Activated CD4-positive, alpha-beta T cell treated with anti-CD3 and anti-CD28 coated beads, Interleukin-2, amount 50 U/mL, for 4 hours (primary cell): ENCODE measurements around the gene SOD1.
"Not testable (repeated sequence)": the region's sequence is repeated elsewhere in the genome, so short reads cannot be mapped to it uniquely, and the experiment has no call there.

ENCODE experiments used
- DNase-seq, 2 experiments: peaks; one replicate each; pipeline ENCODE4 v3.0.0-alpha.2; 2020

The SOD1 gene

DNA sequence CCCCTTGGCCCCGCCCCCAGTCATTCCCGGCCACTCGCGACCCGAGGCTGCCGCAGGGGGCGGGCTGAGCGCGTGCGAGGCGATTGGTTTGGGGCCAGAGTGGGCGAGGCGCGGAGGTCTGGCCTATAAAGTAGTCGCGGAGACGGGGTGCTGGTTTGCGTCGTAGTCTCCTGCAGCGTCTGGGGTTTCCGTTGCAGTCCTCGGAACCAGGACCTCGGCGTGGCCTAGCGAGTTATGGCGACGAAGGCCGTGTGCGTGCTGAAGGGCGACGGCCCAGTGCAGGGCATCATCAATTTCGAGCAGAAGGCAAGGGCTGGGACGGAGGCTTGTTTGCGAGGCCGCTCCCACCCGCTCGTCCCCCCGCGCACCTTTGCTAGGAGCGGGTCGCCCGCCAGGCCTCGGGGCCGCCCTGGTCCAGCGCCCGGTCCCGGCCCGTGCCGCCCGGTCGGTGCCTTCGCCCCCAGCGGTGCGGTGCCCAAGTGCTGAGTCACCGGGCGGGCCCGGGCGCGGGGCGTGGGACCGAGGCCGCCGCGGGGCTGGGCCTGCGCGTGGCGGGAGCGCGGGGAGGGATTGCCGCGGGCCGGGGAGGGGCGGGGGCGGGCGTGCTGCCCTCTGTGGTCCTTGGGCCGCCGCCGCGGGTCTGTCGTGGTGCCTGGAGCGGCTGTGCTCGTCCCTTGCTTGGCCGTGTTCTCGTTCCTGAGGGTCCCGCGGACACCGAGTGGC lies at the start of gene SOD1:
Gene SOD1, plus strand, starts transcription at position 158 of the 723 bp plus-strand sequence. Its CDS starts 77 bp downstream, at position 235.
- peak; percentile 95 to 97 for DNase-seq

- DNase-seq, result no peak
These were observed 48.0 kb upstream of the SOD1 start for GRCh38 chr21:31611445-31611844.

- DNase-seq, result no peak
These were observed 46.4 kb upstream of the SOD1 start for GRCh38 chr21:31612894-31613785.

DNA sequence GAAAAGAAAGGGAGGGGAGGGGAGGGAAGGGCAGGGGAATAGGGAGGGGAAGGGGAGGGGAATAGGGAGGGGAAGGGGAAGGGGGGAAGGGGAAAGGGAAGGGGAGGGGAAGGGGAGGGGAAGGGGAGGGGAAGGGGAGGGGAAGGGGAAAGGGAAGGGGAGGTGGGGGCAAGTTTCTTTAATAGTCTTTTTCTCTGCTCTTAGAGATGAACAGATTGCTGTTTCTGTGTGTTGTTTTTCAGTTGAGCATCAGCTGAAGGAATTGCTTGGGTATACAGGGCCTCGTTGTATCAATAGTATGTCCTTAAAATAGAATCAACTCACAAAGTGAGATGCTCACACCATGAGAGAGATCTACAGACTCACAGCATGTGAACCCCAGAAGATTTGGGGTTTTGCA lies 44.8 kb upstream of the SOD1 start:
- DNase-seq, result no peak

DNA sequence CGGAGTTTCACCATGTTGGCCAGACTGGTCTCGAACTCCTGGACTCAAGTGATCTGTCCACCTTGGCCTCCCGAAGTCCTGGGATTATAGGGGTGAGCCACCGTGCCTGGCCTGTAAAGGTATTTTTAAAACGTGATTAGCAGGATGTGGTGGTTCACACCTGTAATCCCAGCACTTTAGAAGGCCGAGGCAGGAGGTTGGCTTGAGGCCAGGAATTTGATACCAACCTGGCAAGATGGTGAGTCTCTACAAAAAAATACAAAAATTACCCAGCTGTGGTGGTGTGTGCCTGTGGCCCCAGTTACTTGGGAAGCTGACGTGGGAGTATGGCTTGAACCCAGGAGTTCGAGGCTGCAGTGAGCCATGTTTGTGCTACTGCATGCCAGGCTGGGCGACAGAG lies 43.3 kb upstream of the SOD1 start:
- no peak for DNase-seq

DNA sequence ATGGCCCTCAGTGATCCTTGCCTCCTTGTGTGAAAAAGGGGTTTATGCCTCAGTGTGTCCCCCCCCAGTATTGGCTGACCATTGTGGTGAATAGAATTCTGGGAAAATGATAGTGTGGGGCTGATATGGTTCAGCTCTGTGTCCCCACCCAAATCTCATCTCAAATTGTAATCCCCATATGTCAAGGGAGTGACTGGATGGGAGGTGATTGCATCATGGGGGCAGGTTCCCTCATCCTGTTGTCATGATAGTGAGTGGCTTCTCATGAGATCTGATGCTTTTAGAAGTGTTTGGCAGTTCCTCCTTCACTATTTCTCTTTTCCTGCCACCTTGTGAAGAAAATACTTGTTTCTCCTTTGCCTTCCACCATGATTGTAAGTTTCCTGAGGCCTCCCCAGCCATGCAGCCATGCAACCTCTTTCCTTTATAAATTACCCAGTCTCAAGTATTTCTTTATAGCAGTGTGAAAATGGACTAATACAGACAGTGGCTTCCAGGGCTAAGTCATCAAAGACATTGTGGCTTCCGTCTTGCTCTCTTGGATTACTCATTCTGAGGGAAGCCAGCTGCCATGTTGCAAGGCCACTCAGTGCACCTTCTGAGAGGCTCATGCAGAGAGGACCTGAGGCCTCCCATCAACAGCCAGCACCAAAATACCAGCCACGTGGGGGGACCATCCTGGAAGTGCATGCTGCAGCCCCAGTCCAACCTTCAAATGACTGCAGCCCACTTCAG lies 40.6 kb upstream of the SOD1 start:
- DNase-seq, result no peak

- DNase-seq, result no peak
These were observed 37.1 kb upstream of the SOD1 start for GRCh38 chr21:31622397-31622796.

DNA sequence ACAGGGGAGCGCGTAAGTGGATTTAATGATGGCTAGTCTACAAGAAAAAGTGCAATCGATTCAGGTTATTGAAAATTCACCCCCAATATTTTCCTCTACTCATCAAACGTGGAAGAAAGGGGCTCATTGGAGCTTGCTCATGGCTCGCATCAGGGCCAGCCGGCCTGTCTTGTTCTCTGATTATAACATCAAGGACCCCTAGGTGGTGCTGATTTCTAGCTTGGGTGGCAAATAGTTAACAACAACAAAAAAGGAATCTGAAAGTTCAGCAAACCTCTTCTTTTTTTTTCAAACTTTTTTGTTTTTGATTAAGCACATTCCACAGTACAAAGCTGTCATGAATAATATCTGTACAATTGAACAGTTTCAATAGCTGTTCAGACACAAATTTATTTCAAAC lies 35.8 kb upstream of the SOD1 start:
- DNase-seq, result no peak

GRCh38 chr21:31624181-31624580 lies 35.3 kb upstream of the SOD1 start:
- no peak for DNase-seq

DNA sequence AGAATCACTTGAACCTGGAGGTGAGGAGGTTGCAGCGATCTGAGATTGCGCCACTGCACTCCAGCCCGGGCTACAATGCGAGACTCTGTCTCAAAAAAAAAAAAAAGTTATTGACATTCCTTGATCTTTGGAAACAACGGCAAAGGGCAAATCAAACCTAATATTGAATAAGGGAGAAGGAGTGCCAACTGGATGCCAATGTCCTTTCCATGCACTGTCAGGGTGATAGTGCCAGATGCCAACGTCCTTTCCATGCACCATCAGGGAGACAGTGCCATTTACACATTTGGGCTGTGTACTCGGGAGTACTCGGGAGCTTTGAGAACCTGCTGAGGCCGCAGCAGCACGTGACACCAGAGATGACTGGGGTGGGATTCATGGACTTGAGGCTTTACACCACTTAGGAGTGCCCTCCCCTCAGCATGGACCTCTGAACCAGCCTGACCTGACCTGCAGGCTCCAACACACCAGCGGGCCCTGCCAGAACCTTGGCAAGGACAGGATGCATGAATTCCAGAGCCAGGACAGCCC lies 34.5 kb upstream of the SOD1 start:
- no peak for DNase-seq

GRCh38 chr21:31629972-31630711 lies 29.4 kb upstream of the SOD1 start:
- no peak for DNase-seq

DNA sequence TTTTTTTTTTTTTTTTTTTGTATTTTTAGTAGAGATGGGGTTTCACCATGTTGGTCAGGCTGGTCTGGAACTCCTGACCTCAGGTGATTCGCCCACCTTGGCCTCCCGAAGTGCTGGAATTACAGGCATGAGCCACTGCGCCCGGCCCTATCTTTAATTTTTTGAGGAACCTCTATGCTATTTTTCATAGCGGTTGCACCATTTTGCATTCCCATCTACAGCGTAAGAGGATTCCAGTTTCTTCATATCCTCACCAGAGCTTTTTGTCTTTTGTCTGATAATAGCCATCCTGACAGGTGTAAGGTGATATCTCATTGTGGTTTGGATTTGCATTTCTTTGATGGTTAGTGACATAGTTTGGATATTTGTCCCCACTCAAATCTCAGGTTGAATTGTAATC lies 27.6 kb upstream of the SOD1 start:
- not testable (repeated sequence) for DNase-seq

DNA sequence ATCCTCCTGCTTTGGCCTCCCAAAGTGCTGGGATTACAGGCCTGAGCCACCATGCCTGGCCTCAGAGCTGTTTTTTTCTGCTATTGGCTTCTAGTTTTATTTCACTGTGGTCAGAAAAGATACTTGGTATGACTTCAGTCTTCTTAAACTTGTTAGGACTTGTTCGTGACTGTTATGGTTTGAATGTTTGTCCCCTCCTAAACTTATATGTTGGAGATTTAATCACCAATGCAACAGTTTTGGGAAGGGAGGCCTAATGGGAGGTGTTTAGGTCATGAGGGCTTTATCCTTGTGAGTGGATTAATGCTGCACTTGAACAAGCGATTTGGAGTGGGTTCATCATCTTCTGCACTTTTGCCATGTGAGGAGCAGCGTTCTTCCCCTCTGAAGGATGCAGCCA lies 24.5 kb upstream of the SOD1 start:
- no peak for DNase-seq

GRCh38 chr21:31636874-31637273 lies 22.6 kb upstream of the SOD1 start:
- DNase-seq, result no peak

DNA sequence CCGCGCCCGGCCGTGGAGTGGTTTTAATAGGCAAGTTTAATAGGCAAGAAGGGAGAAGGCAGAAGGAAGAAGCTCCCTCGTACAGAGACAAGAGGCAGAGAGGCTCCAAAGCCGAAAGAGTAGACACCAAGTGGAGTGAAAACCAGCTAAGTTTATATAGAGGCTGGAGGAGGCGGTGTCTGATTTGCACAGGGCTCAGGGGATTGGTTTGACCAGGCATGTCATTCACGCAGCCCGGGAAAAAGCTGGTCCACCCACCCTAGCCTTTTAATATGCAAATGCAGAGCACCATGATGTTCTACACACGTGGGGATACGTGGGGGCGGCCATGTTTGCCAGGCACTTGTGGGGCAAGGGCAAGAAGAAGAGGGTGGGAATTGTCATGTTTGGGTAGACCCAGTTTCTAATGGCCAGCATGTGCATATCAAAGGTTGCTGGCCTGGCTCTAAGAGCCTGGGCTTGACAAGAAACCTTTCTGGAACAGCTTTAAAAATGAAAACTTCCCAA lies 18.0 kb upstream of the SOD1 start:
- no peak for DNase-seq

GRCh38 chr21:31644643-31645042 lies 14.8 kb upstream of the SOD1 start:
- DNase-seq, result no peak

DNA sequence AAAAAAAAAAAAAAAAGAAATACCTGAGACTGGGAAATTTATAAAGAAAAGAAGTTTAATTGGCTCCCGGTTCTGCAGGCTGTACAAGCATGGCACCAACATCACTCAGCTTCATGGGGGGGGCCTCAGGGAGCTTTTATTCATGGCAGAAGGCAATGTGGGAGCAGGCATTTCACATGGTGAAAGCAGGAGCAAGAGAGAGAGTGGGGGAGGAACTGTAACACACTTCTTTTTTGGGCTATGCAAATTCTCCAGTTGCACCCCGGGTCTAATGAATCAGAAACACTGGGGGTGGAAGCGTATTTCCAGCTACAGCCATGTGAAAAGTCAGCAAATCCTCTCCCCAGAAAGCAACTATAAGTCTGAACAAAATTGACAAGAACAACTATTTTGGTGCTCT lies 11.8 kb upstream of the SOD1 start:
- no peak for DNase-seq

- no peak for DNase-seq
These were observed 8.6 kb upstream of the SOD1 start for GRCh38 chr21:31650930-31651329.

DNA sequence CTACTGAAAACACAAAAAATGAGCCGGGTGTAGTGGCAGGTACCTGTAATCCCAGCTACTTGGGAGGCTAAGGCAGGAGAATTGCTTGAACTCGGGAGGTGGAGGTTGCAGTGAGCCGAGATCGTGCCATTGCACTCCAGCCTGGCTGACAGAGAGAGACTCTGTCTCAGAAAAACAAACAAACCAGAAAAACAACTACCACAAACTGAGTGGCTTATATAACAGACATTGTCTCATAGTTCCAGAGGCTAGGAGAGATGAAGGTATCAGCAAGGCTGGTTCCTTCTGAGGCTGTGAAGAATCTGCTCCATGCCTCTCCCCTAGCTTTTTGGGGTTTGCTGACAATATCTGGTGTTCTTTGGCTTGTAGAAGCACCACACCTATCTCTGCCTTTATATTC lies 8.0 kb upstream of the SOD1 start:
- DNase-seq, result not testable (repeated sequence)

DNA sequence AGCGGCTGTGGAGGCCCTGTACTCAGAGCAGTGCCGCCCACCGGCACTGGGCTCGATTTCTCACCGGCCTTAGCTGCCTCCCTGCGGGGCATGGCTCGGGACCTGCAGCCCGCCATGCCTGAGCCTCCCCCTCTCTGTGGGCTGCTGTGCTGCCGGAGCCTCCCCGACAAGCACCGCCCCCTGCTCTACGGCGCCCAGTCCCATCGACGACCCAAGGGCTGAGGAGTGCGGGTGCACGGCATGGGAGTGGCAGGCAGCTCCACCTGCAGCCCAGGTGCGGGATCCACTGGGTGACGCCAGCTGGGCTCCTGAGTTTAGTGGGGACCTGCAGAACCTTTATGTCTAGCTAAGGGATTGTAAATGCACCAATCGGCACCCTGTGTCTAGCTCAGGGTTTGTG lies 5.2 kb upstream of the SOD1 start:
- DNase-seq, result no peak

- DNase-seq, result not testable (repeated sequence)
These were observed 4.5 kb upstream of the SOD1 start for GRCh38 chr21:31654821-31655580.
